Brain microvascular endothelial cell (primary cell): ENCODE data around the gene TRABD.

ENCODE experiments used
- DNase-seq: peaks from one replicate; pipeline ENCODE4 v3.0.0-alpha.2; 2020
- H3K27ac ChIP-seq: fragments of 250-450 bp; sonication (Bioruptor Pico); 2 replicates; pipeline ENCODE4 v1.5.1; 2020; ENCODE audit warnings: mild to moderate bottlenecking, moderate library complexity
- H3K27me3 ChIP-seq: fragments of 250-450 bp; sonication (Bioruptor Pico); replicated peaks from 2 replicates; pipeline ENCODE4 v1.5.1; 2020; ENCODE audit warnings: mild to moderate bottlenecking
- H3K36me3 ChIP-seq: fragments of 250-450 bp; sonication (Bioruptor Pico); replicated peaks from 2 replicates; pipeline ENCODE4 v1.5.1; 2020; ENCODE audit warnings: mild to moderate bottlenecking
- H3K4me3 ChIP-seq: 2 replicates; pipeline ENCODE4 v1.5.1; 2011; ENCODE audit warnings: low read depth, mild to moderate bottlenecking, control low read depth, low read length, moderate library complexity
- in situ Hi-C: cut with HindIII; loops from 2 replicates; pipeline ENCODE4 v1.10.0; 2017; ENCODE audit warnings: low sequenced_read_pairs, low pct_ligation_motif_present
- TF ChIP-seq, protein P1 (sequence below): IDR thresholded peaks from 2 replicates; pipeline ENCODE4 v1.5.1; 2011; ENCODE audit warnings: low read depth, mild to moderate bottlenecking, moderate library complexity, low read length, control low read depth, inconsistent platforms; ENCODE audit errors: missing control alignments

Gene TRABD

DNA sequence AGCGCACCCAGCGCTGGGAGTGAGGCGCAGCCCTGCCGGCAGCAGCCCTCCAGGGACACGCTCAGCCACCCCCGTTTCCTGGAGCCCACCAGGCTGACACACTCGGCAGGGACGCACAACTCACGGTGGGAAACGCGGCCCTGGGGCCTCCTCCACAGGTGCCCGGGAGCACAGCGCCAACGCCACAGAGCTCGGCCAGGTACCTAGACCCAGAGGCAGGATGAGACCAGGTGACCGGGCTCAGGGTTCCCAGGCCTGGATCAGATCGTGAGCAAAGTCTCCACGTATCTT lies 41.1 kb downstream of the TRABD start:
- in situ Hi-C loops, result no loop called here
- H3K27ac ChIP-seq, result no peak overlapping the region
- no peaks in the 10 kb centered on the region for H3K27me3 ChIP-seq
- DNase-seq, result no peak
- TF ChIP-seq, protein P1, sequence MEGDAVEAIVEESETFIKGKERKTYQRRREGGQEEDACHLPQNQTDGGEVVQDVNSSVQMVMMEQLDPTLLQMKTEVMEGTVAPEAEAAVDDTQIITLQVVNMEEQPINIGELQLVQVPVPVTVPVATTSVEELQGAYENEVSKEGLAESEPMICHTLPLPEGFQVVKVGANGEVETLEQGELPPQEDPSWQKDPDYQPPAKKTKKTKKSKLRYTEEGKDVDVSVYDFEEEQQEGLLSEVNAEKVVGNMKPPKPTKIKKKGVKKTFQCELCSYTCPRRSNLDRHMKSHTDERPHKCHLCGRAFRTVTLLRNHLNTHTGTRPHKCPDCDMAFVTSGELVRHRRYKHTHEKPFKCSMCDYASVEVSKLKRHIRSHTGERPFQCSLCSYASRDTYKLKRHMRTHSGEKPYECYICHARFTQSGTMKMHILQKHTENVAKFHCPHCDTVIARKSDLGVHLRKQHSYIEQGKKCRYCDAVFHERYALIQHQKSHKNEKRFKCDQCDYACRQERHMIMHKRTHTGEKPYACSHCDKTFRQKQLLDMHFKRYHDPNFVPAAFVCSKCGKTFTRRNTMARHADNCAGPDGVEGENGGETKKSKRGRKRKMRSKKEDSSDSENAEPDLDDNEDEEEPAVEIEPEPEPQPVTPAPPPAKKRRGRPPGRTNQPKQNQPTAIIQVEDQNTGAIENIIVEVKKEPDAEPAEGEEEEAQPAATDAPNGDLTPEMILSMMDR, result no peak
- H3K36me3 ChIP-seq, result peaks cover 46% of the 10 kb centered on the region
- no peak overlapping the region for H3K4me3 ChIP-seq

DNA sequence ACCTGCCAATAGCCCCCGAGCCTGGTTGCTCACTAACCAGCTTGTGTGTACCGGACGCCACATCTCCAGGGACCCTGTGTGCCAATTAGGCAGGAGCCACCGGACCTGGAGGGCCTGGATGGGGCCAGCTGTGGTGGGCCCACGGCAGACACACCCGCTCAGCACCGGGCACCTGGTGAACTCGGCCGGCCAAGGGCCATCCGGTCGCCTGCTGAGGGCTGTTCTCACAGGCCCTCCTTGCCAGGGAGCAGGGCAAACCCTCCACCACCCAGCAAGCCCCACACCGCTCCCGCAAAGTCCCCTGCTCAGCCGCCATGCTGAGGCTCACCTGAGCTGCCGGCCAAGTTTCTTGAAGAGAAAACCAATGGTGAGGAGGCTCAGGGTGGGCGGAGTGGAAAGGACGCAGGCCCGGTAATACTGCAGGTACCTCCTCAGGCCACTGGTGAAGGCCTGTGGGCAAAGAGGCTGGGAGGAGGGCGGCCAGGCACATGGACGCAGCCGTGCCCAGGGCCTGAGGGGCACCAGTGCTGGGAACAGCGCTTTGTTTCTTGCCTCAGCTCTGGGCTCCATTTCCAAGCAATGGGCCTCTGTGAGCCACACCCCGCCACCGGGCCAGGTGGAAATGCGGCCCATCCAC lies 42.0 kb downstream of the TRABD start:
- H3K36me3 ChIP-seq, result peaks cover 37% of the 10 kb centered on the region
- no peak for DNase-seq
- in situ Hi-C loops, result no loop called here
- TF ChIP-seq, protein P1, result no peak
- H3K27ac ChIP-seq, result no peak overlapping the region
- H3K4me3 ChIP-seq, result no peak overlapping the region
- H3K27me3 ChIP-seq, result no peaks in the 10 kb centered on the region

DNA sequence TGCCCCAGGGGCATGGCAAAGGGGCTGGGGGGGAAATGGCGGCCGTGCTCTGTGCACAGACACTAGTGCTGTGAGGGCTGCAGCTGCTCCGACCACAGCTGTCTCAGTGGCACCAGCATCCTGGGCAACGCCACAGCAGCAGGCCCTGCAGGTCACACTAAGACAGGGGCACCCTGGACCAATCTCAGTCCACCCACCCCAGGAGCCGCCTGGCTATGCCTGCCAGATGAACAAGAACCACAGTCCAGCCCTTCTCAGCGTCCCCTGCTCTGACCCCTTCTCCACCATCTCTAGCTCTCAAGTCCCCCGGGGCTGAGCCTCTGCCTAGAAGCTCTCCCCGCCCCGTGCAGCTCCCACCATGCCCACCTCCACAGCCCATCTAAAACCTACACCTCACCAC lies 42.7 kb downstream of the TRABD start:
- H3K36me3 ChIP-seq, result peaks cover 32% of the 10 kb centered on the region
- in situ Hi-C loops, result no loop called here
- no peak overlapping the region for H3K4me3 ChIP-seq
- H3K27ac ChIP-seq, result no peak overlapping the region
- no peak for DNase-seq
- H3K27me3 ChIP-seq, result no peaks in the 10 kb centered on the region
- TF ChIP-seq, protein P1, result no peak

DNA sequence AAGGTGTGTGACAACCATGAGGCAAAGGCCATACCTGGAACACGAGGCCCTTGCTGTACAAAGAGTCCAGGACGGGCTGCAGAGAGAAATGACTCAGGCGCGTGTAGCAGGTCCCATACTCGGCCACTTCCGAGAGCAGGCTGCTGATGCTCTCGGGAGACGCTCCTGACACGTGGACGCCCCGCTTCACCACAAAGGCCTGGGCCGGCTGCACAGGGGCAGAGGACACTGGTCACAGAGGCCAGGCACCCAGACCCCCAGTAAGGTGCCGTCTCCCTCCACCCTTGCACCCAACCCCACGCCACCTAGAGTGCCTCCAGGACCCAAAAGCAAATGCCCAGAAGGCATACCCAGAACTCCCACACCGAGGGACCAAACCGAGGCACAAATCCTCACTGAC lies 43.7 kb downstream of the TRABD start:
- Histone ChIP-seq H3K27me3 (no peaks in the 10 kb centered on the region), H3K36me3 (peaks cover 25% of the 10 kb centered on the region), H3K27ac (no peak overlapping the region), H3K4me3 (no peak overlapping the region)
- no peak for DNase-seq
- TF ChIP-seq, protein P1, result no peak
- in situ Hi-C loops, result no loop called here

DNA sequence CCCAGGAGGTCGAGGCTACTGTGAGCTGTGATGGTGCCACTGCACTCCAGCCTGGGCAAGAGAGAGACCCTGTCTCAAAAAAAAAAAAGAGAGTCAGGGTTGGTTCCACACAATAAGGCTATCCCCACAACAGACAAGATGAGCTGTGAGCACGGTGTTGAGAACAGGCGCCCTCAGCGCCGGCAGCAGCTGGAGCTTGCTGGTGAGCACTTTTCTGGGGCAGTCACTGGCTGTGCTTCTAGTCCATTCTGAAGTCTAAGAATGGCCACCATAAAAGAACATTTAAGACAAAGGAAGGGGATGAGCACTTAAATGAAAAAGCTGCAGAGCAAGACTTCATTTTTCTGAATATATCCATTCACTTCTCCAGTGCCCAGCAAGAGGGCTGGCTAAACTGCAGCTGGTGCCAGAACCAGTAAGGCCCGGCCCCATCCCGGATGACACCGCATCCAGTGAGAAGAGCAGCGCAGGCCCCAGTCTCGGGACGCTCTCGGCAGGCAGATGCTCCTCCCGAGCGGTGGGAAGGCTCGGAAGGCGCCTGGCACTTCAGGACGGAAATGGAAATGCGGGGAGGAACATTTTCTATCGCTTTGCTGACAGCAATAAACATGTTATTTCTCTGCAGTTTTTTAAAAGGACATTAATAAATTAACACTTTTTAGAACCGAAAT lies 46.9 kb downstream of the TRABD start:
- in situ Hi-C loops, result no loop called here
- Histone ChIP-seq H3K27me3 (no peaks in the 10 kb centered on the region), H3K27ac (no peak overlapping the region), H3K36me3 (peaks cover 12% of the 10 kb centered on the region), H3K4me3 (no peak overlapping the region)
- no peak for DNase-seq
- TF ChIP-seq, protein P1, result no peak

DNA sequence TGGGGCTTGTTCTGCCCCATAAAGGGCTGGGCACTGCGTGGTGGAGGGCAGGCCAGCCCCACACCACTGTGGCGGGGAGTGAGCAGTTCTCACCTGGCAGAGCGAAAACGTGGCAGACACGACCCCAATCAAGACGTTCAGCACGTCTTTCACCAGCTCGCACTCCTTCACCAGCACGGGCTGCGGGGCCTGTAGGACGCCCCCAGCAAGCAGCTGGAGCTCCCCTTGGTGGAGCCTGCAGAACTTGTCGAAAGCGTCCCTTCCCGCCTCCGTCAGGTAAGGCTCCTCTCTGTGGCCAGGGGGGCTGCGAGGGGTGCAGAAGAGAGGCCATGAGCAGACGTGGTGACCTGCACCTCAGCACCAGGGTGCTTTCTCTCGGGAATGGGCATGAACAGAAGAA lies 47.5 kb downstream of the TRABD start:
- H3K27ac ChIP-seq, result no peak overlapping the region
- in situ Hi-C loops, result no loop called here
- DNase-seq, result no peak
- H3K36me3 ChIP-seq, result peaks cover 12% of the 10 kb centered on the region
- H3K4me3 ChIP-seq, result no peak overlapping the region
- no peaks in the 10 kb centered on the region for H3K27me3 ChIP-seq
- TF ChIP-seq, protein P1, result no peak
